Stimulated activated CD8-positive, alpha-beta memory T cell treated with anti-CD3 and anti-CD28 coated beads, Interleukin-7, amount 100 ng/mL, for 48 hours (primary cell): ENCODE data around the gene FCMR.

Experiments
- DNase-seq, 2 donors: peaks; one replicate each; pipeline ENCODE4 v3.0.0-alpha.2; 2020; ENCODE audit warnings: low read depth in 1 of 2; ENCODE audit errors: extremely low read depth in 1 of 2

Gene FCMR

DNA sequence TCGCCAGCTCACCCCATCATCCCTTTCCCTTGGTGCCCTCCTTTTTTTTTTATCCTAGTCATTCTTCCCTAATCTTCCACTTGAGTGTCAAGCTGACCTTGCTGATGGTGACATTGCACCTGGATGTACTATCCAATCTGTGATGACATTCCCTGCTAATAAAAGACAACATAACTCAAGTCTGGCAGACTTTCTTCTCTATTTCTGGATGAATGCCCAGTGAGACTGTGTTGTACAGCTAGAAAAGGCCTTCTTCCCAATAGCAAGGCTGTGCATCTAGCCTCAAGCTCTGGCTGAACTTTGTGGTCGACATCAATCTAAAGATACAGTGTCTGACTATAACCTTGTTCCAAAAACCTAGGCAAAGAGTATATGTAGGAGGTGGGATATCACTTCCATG, 18.1 kb downstream of the FCMR start:
- no peak for DNase-seq

- DNase-seq: no peak
These were observed 19.0 kb downstream of the FCMR start for GRCh38 chr1:206902702-206903101.

DNA sequence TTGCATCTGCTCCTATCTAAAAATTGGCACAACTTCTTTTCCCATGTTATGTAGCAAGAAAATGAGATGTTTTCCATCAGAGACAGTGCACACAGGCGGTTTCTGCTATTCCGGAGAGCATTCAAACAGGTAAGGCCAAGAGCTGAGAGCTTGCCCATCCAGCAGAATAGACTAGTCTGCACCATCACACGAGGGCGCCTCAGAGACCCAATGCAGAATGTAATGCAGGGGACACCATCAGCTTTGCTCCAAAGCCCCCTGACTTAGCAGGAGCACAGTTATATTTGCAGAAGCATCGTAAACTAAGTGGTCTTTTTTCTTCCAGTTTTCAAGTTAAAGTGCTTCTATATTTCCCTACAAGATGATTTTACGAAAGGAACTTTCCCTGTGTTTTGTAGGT, 19.8 kb downstream of the FCMR start:
- no peak for DNase-seq

GRCh38 chr1:206900149-206900548, 21.6 kb downstream of the FCMR start:
- DNase-seq: no peak

DNA sequence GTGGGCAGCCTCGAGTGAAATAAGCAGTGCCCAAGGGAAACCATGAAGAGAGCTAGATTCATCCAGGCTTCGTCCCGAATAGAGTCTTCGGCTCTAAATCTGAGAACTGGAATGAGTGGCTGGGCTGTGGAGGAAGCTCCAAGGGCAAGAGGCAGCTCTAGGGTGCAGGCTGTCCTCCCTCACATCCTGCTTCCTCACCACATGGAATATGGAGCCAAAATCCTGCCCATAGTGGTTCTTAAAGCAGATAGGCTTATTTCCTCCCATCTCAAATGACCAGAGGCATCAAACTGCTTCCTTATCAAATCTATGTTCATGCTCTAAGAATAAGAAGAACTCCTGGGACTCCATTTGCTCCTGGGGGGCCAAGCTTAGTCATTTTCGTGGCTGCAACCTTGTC, 22.0 kb downstream of the FCMR start:
- DNase-seq: no peak

DNA sequence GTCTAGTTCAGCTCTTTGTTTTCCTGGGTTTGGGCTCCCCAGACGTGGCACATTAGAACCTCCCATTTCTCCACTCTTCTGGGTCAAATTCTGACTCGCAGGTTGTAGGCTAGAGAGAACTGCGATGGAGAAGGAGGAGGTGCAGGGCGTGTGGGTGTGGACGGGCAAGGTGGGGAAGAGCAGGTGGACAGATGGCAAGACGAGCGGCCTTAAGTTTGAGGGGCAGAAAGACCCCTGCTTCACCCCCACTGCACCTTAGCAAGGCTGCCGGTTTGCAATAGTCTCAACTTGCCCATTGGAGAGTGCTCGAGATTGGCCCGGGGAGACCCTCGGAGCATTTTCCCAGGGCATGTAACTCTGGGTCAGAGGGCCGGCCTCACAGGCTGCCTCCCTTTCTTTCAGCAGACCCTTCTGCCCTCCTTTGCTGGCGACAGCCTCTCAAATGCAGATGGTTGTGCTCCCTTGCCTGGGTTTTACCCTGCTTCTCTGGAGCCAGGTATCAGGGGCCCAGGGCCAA, 22.8 kb downstream of the FCMR start:
- no peak for DNase-seq

DNA sequence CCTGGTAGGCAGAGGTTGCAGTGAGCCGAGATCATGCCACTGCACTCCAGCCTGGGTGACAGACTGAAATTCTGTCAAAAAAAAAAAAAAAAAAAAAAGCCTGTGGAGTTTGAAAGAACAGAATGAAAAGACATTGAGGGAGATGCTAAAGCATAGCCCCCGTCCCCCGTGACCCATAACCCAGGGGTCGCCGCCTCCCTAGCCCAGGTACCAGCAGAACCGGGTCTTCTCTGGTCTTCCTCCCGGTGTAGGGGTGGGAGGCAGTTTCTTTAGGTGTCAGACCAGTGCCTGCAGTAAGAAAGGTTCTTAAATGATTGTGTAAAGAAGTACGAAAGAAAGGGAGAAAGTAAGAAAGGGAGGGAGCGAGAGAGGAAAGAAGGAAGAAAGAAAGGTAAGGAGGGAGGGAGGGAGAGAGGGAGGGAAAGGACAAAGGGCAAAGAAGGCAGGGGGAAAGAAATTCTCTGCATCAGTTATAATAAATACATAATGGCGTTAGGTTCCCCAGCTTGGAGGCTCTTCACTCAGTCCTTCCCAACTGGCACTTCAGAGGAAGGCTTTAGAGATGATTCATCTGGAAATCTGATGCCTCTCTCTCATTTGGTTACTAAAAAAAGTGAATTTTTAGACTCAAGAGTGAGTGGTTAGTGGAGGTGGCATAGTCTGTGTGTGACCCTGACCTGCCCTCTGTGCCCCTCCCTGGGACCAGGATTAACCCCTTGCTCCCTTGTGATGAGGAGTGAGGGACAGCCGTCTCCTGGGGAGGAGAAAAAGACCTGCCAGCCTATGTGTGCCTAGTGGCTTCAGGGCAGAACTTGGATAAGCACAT, 23.4 kb downstream of the FCMR start:
- no peak for DNase-seq

DNA sequence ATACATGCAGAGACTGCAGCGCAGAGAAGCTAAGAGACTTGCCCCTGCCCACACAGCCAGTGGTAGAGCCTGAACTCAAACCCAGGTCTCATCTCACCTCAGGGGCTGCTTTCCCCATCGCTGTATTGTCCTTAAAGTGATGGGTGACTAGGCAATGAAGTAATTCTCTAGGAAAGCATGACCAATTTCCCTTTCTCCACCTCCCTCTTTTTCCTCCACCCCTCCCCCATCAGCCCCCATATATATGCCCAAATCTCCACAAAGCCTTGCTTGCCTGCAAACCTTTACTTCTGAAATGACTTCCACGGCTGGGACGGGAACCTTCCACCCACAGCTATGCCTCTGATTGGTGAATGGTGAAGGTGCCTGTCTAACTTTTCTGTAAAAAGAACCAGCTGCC, 24.6 kb downstream of the FCMR start, which contains the start of gene IL24:
Gene IL24, plus strand, starts transcription at position 269 of the 400 bp plus-strand sequence. CDS start 390 bp downstream, outside the sequence.
- peak in 1 of 2 donors; percentile 71 for DNase-seq

DNA sequence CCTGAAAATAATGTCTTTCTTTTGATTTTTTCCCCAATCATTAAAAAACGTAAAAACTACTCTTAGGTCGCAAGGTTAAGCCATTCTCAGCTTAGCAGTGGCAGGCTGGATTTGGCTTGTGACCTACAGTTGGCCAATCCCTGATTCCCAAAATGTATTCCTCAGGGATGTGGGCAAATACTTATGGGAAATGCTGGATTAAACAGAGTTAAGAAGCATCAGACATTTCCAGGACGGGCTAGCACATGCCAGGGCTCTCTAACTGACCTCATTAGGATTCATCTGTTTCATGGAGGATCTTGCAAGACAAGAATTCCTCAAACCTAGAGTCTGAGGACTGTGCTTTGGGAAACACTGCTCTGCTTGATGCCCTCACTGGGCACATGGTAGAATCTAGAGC, 25.5 kb downstream of the FCMR start:
- DNase-seq: no peak

DNA sequence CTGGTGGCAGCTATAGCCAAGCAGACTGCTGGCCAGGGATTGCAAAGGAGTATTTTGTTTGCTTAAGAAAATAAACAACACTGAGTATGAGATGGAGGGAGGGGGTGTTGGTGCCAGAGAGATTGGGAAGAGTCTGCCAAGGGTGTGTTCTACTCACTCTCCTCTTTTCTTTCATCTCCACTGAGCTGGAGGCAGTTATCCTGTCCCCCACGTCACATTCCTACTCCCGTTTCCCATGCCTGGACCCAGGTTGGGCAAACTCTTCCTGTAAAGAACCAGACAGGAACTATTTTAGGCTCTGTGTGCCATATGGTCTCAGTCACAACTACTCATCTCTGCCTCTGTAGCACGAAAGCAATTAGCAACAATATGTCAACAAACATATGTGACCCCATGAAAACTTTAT, 25.9 kb downstream of the FCMR start:
- no peak for DNase-seq

GRCh38 chr1:206895325-206895724, 26.4 kb downstream of the FCMR start:
- DNase-seq: no peak

GRCh38 chr1:206893380-206893779, 28.4 kb downstream of the FCMR start:
- no peak for DNase-seq

GRCh38 chr1:206892351-206892984, 29.3 kb downstream of the FCMR start:
- DNase-seq: no peak

DNA sequence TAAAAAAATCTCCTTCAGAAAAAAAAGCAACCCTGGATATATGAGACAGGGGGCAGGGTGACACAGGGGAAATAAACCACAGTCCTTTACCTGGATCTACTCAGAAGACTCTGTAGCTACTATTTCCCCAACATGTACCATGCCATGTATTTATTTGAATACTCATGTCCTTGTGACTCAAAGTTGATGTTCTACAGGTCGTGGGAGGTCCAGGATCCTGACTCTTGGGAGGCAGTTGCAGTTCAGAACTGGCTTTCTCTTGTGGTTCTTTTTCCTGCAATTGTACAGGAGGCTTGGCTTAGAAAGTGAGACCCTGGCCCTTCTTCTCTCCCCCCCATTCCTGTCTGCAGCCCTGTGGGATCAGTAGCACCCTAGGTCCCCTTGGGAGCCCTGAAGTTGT, 30.3 kb downstream of the FCMR start:
- DNase-seq: no peak

- DNase-seq: no peak
These were observed 31.3 kb downstream of the FCMR start for GRCh38 chr1:206890125-206891060.

DNA sequence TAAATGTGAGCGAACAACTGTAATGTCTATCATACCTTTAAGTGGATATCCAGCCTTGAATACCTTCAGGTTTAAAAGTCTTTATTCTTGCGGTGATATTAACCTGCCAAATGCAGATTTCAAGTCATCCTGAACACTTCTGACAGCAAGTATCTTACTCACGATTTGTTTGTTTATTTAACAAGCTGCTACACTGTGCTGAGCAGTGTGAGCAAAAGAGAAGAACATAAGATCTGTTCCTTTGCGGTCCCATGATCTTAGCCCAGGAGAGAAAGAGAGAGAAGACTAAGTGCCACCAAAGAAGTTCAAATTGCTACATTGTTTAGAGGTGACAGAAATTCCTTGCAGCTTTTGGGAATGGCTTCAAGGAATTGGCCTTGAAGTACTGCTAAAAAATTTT, 34.0 kb downstream of the FCMR start:
- no peak for DNase-seq

DNA sequence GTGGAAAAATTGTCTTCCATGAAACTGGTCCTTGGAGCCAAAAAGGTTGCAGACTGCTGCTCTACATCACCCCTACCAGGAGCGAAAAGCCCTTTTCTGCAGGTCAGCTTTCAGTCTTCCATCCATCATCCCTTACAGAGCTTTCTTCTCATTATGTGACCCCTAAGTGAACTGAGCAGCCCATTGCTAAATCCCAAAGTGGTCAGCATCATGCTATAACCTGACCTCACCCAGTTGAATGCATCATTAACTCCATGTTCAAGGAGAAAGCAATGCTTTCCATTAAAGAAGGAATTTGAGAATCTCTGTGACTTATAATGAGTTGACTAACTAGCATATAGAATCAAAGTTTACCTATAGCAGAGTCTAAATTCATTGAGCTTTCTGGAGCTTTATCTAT, 34.9 kb downstream of the FCMR start:
- no peak for DNase-seq

GRCh38 chr1:206885341-206886060, 36.2 kb downstream of the FCMR start:
- no peak for DNase-seq

- no peak for DNase-seq
These were observed 37.9 kb downstream of the FCMR start for GRCh38 chr1:206883876-206884275.

- DNase-seq: no peak
These were observed 38.6 kb downstream of the FCMR start for GRCh38 chr1:206883160-206883559.
